Suprapubic skin (tissue), 4 donors: ENCODE results near the gene PPP1R36.
"Not testable (repeated sequence)": the region's sequence is repeated elsewhere in the genome, so short reads cannot be mapped to it uniquely, and the experiment has no call there.

Experiments used
- POLR2A ChIP-seq, 2 donors: fragments of 450-650 bp; IDR thresholded peaks; one replicate each; pipeline ENCODE4 v1.6.1; 2017; ENCODE audit warnings: antibody characterized with exemption in 2 of 2, mild to moderate bottlenecking in 2 of 2, moderate library complexity in 2 of 2
- POLR2AphosphoS5 ChIP-seq, 3 donors: sonication (generic); formaldehyde crosslinking; IDR thresholded peaks; one replicate each; pipeline ENCODE4 v1.6.1; 2017; ENCODE audit warnings: antibody characterized with exemption in 3 of 3
- TF ChIP-seq, protein P1 (sequence below), 2 donors: fragments of 200-600 bp in 1 of 2; fragments of 450-650 bp in 1 of 2; sonication (generic) in 1 of 2; IDR thresholded peaks; one replicate each; pipeline ENCODE4 v1.5.1; 2016 to 2019; ENCODE audit warnings: antibody characterized with exemption in 2 of 2, mild to moderate bottlenecking in 1 of 2, moderate library complexity in 1 of 2

GRCh38 chr14:64631222-64631621 lies 81.5 kb downstream of the PPP1R36 start:
- TF ChIP-seq POLR2AphosphoS5, POLR2A (IDR thresholded peaks at IDR 0.05): not testable (repeated sequence)
- TF ChIP-seq, protein P1, sequence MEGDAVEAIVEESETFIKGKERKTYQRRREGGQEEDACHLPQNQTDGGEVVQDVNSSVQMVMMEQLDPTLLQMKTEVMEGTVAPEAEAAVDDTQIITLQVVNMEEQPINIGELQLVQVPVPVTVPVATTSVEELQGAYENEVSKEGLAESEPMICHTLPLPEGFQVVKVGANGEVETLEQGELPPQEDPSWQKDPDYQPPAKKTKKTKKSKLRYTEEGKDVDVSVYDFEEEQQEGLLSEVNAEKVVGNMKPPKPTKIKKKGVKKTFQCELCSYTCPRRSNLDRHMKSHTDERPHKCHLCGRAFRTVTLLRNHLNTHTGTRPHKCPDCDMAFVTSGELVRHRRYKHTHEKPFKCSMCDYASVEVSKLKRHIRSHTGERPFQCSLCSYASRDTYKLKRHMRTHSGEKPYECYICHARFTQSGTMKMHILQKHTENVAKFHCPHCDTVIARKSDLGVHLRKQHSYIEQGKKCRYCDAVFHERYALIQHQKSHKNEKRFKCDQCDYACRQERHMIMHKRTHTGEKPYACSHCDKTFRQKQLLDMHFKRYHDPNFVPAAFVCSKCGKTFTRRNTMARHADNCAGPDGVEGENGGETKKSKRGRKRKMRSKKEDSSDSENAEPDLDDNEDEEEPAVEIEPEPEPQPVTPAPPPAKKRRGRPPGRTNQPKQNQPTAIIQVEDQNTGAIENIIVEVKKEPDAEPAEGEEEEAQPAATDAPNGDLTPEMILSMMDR (IDR thresholded peaks at IDR 0.05), result not testable (repeated sequence)
